Right lobe of liver (tissue), 6 donors: ENCODE measurements around the gene TECPR1. TPM values are rescaled to one million over a fixed set of nuclear protein-coding genes. Genes with fewer than 3 reads are reported as not detected.

Source experiments
- ATAC-seq, 4 donors: fragments of 200-7000 bp; cut with Tn5 transposase; one replicate each; pipeline ENCODE4 v1.9.1; 2020; ENCODE audit warnings: mild to moderate bottlenecking in 4 of 4, moderate library complexity in 4 of 4
- DNase-seq, 3 donors: peaks; one replicate each; pipeline ENCODE4 v3.0.0-alpha.2; 2020
- H3K27ac ChIP-seq, 3 donors: fragments of 200-600 bp; one replicate each; pipeline ENCODE4 v1.8.0; 2022
- H3K27me3 ChIP-seq, 2 donors: fragments of 200-600 bp; one replicate each; pipeline ENCODE4 v1.8.0; 2022
- H3K36me3 ChIP-seq, 4 donors: fragments of 200-600 bp; sonication (generic) in 1 of 4; one replicate each; pipeline versions ENCODE4 v1.5.1 to v1.8.0; 2017 to 2022; ENCODE audit warnings: control low read depth in 1 of 4
- H3K4me1 ChIP-seq, 4 donors: fragments of 200-600 bp; sonication (generic) in 1 of 4; one replicate each; pipeline versions ENCODE4 v1.5.1 to v1.8.0; 2017 to 2022; ENCODE audit warnings: control low read depth in 1 of 4
- H3K4me3 ChIP-seq, 3 donors: fragments of 200-600 bp; one replicate each; pipeline ENCODE4 v1.8.0; 2022
- H3K9me3 ChIP-seq, 4 donors: fragments of 200-600 bp; sonication (generic) in 1 of 4; one replicate each; pipeline versions ENCODE4 v1.5.1 to v1.8.0; 2017 to 2022; ENCODE audit warnings: control low read depth in 1 of 4
- CTCF ChIP-seq, 4 donors: fragments of 200-600 bp in 3 of 4; fragments of 450-650 bp in 1 of 4; IDR thresholded peaks; one replicate each; pipeline versions ENCODE4 v1.5.1 to v1.8.0; 2016 to 2022; ENCODE audit warnings: antibody characterized with exemption in 4 of 4, mild to moderate bottlenecking in 2 of 4
- POLR2A ChIP-seq: fragments of 450-650 bp; IDR thresholded peaks from one replicate; pipeline ENCODE4 v1.6.1; 2017; ENCODE audit warnings: antibody characterized with exemption, mild to moderate bottlenecking
- WGBS: methylation state at CpG from one replicate; pipeline ENCODE4 v1.1.6; 2018; ENCODE audit warnings: low coverage, low lambda C conversion rate; ENCODE audit not compliant: insufficient coverage; ENCODE audit errors: missing lambda C conversion rate; 5-methylcytosine and 5-hydroxymethylcytosine counted together
- intact Hi-C, 2 donors: fragments of 100-400 bp; cut with DNase I; formaldehyde crosslinking; loops; one replicate each; pipeline versions ENCODE4 v1.11.2 to v1.14.1; 2022
- total RNA-seq, 6 experiments: library from RNA; depleted of rRNA in 2 of 6; stranded (reverse); fragments of >200 nt in 2 of 6; fragmentation: NEBNext Ultra II Directional in 3 of 6; extraction: Animal tissue kit (Norgen Biotek cat#: 25700) in 3 of 6; gene quantifications; one replicate each; pipeline versions ENCODE4 v1.1.0 to v1.2.4, GENCODE V29; 2016 to 2023
- donor health status: DM: no; HTN: yes; CAD: no.
- donor health status: DM: no; HTN: no; CAD: no.
- donor health status: DM: no; HTN: no; CAD: no.
- donor health status: DM: no; HTN: yes; CAD: no.
- donor health status: DM: no; HTN: yes; CAD: no.

The TECPR1 gene
- total RNA-seq, 6 experiments from 2014 or later: 9.4 to 14.9 (median 12.4) TPM

GRCh38 chr7:98249106-98249505, 2.9 kb downstream of the TECPR1 start:
- no peak for TF ChIP-seq CTCF (IDR thresholded peaks at IDR 0.05)
- TF ChIP-seq POLR2A: no peak
- WGBS: 81% methylated on average over 3 of the region's 6 CpGs
- Histone ChIP-seq H3K36me3 (no peaks in the 10 kb centered on the region), H3K4me1 (peaks cover 0 to 17% (median 4%) of the 10 kb centered on the region in 4 donors), H3K9me3 (no peaks in the 10 kb centered on the region), H3K4me3 (no peak overlapping the region), H3K27me3 (no peaks in the 10 kb centered on the region), H3K27ac (no peak overlapping the region)
- DNase-seq: no peak
- ATAC-seq: peak in 1 of 4 donors; percentile 4
- intact Hi-C loops: no loop called here

GRCh38 chr7:98248156-98248555, 3.9 kb downstream of the TECPR1 start:
- Histone ChIP-seq H3K4me3 (no peak overlapping the region), H3K4me1 (peaks cover 0 to 15% (median 3%) of the 10 kb centered on the region in 4 donors), H3K27ac (no peak overlapping the region), H3K9me3 (no peaks in the 10 kb centered on the region), H3K27me3 (no peaks in the 10 kb centered on the region), H3K36me3 (no peaks in the 10 kb centered on the region)
- DNase-seq: no peak
- TF ChIP-seq CTCF (IDR thresholded peaks at IDR 0.05) (no peak), POLR2A (no peak)
- no peak for ATAC-seq
- 90% methylated on average over 6 of the region's 12 CpGs for WGBS
- intact Hi-C loops: no loop called here

GRCh38 chr7:98244871-98245270, 7.2 kb downstream of the TECPR1 start:
- no peak for ATAC-seq
- 60% methylated on average over 1 of the region's 14 CpGs for WGBS
- intact Hi-C loops: no loop called here
- no peak for TF ChIP-seq POLR2A
- TF ChIP-seq CTCF (IDR thresholded peaks at IDR 0.05): no peak
- DNase-seq: no peak
- Histone ChIP-seq H3K4me3 (no peak overlapping the region), H3K4me1 (no peaks in the 10 kb centered on the region), H3K9me3 (no peaks in the 10 kb centered on the region), H3K36me3 (peaks cover 0 to 6% (median 0%) of the 10 kb centered on the region in 4 donors), H3K27ac (no peak overlapping the region), H3K27me3 (no peaks in the 10 kb centered on the region)

- H3K4me3 ChIP-seq: no peak overlapping the region
- H3K9me3 ChIP-seq: no peaks in the 10 kb centered on the region
- H3K27me3 ChIP-seq: no peaks in the 10 kb centered on the region
- DNase-seq: no peak
- WGBS: 71% methylated on average over 1 of the region's 4 CpGs
- peaks cover 0 to 10% (median 0%) of the 10 kb centered on the region in 4 donors for H3K36me3 ChIP-seq
- no peak for ATAC-seq
- intact Hi-C loops: no loop called here
- H3K4me1 ChIP-seq: no peaks in the 10 kb centered on the region
- TF ChIP-seq CTCF (IDR thresholded peaks at IDR 0.05) (no peak), POLR2A (no peak)
- H3K27ac ChIP-seq: no peak overlapping the region
Observed at GRCh38 chr7:98242934-98243333, 9.1 kb downstream of the TECPR1 start.

- Histone ChIP-seq H3K36me3 (peaks cover 0 to 10% (median 0%) of the 10 kb centered on the region in 4 donors), H3K27ac (no peak overlapping the region), H3K4me3 (no peak overlapping the region), H3K27me3 (no peaks in the 10 kb centered on the region), H3K9me3 (no peaks in the 10 kb centered on the region), H3K4me1 (no peaks in the 10 kb centered on the region)
- ATAC-seq: no peak
- intact Hi-C loops: no loop called here
- no peak for DNase-seq
- TF ChIP-seq CTCF (IDR thresholded peaks at IDR 0.05) (no peak), POLR2A (no peak)
- 100% methylated on average over 1 of the region's 1 CpG for WGBS
Observed at GRCh38 chr7:98242342-98242741, 9.7 kb downstream of the TECPR1 start.
